GM11168 (cell line): Measurements from ENCODE around the gene DUSP22.

Experiments
- in situ Hi-C: fragments of 300-500 bp; cut with MboI; formaldehyde crosslinking; loops from one replicate; pipeline ENCODE4 v1.12.0; 2022; ENCODE audit warnings: low sequenced_read_pairs; ENCODE audit not compliant: unreplicated experiment

DUSP22 gene

GRCh38 chr6:307065-307814 is 15.0 kb downstream of the DUSP22 start:
- in situ Hi-C loops = no loop called here

GRCh38 chr6:307874-308273 is 15.6 kb downstream of the DUSP22 start:
- in situ Hi-C loops = no loop called here

- in situ Hi-C loops = no loop called here
Observed at GRCh38 chr6:308307-308706, 16.0 kb downstream of the DUSP22 start.

GRCh38 chr6:308768-309167 is 16.5 kb downstream of the DUSP22 start:
- in situ Hi-C loops = no loop called here

GRCh38 chr6:309947-310346 is 17.7 kb downstream of the DUSP22 start:
- in situ Hi-C loops = loop anchor here (10.0 kb wide), 1 partner anchor 85 kb away; no protein-coding TSS in a partner anchor

GRCh38 chr6:310671-311070 is 18.4 kb downstream of the DUSP22 start:
- in situ Hi-C loops = loop anchor here (10.0 kb wide), 1 partner anchor 86 kb away; no protein-coding TSS in a partner anchor

- in situ Hi-C loops = loop anchor here (10.0 kb wide), 1 partner anchor 87 kb away; no protein-coding TSS in a partner anchor
Observed at GRCh38 chr6:311679-312220, 19.5 kb downstream of the DUSP22 start.

GRCh38 chr6:313087-313486 is 20.8 kb downstream of the DUSP22 start:
- in situ Hi-C loops = loop anchor here (10.0 kb wide), 1 partner anchor 88 kb away; no protein-coding TSS in a partner anchor

GRCh38 chr6:313917-314316 is 21.6 kb downstream of the DUSP22 start:
- in situ Hi-C loops = loop anchor here (10.0 kb wide), 1 partner anchor 89 kb away; no protein-coding TSS in a partner anchor

- in situ Hi-C loops = loop anchor here (10.0 kb wide), 1 partner anchor 90 kb away; no protein-coding TSS in a partner anchor
Observed at GRCh38 chr6:314377-314776, 22.1 kb downstream of the DUSP22 start.

- in situ Hi-C loops = loop anchor here (10.0 kb wide), 1 partner anchor 90 kb away; no protein-coding TSS in a partner anchor
Observed at GRCh38 chr6:315226-315625, 22.9 kb downstream of the DUSP22 start.

- in situ Hi-C loops = loop anchor here (10.0 kb wide), 1 partner anchor 91 kb away; no protein-coding TSS in a partner anchor
Observed at GRCh38 chr6:315921-316752, 23.9 kb downstream of the DUSP22 start.

- in situ Hi-C loops = loop anchor here (10.0 kb wide), 1 partner anchor 92 kb away; no protein-coding TSS in a partner anchor
Observed at GRCh38 chr6:316753-317038, 24.4 kb downstream of the DUSP22 start.

- in situ Hi-C loops = loop anchor here (10.0 kb wide), 1 partner anchor 92 kb away; no protein-coding TSS in a partner anchor
Observed at GRCh38 chr6:317060-317447, 24.8 kb downstream of the DUSP22 start.

GRCh38 chr6:317448-318144 is 25.3 kb downstream of the DUSP22 start:
- in situ Hi-C loops = loop anchor here (10.0 kb wide), 1 partner anchor 93 kb away; no protein-coding TSS in a partner anchor

GRCh38 chr6:318243-318890 is 26.1 kb downstream of the DUSP22 start:
- in situ Hi-C loops = loop anchor here (10.0 kb wide), 1 partner anchor 94 kb away; no protein-coding TSS in a partner anchor

GRCh38 chr6:319177-320131 is 27.2 kb downstream of the DUSP22 start:
- in situ Hi-C loops = loop anchor here (10.0 kb wide), 1 partner anchor 95 kb away; no protein-coding TSS in a partner anchor
